H9 (cell line): ENCODE measurements around the gene PITRM1. TPM values are rescaled to one million over a fixed set of nuclear protein-coding genes. Genes with fewer than 3 reads are reported as not detected.
"Not testable (repeated sequence)": the region's sequence is repeated elsewhere in the genome, so short reads cannot be mapped to it uniquely, and the experiment has no call there.

Source experiments
- DNase-seq: peaks from one replicate; pipeline ENCODE4 v3.0.0-alpha.2; 2017
- H2AFZ ChIP-seq: one replicate; pipeline ENCODE4 v1.6.1; 2013; ENCODE audit warnings: mild to moderate bottlenecking, low read length, control low read depth, moderate library complexity
- H2AK5ac ChIP-seq: 2 replicates; pipeline ENCODE4 v1.6.1; 2013; ENCODE audit warnings: low read length, control low read depth, mixed read lengths; ENCODE audit not compliant: insufficient read length
- H2BK120ac ChIP-seq: one replicate; pipeline ENCODE4 v1.6.1; 2013; ENCODE audit warnings: low read depth, mild to moderate bottlenecking, low read length, control low read depth, inconsistent platforms; ENCODE audit not compliant: poor library complexity, severe bottlenecking
- H2BK12ac ChIP-seq: 2 replicates; pipeline ENCODE4 v1.6.1; 2013; ENCODE audit warnings: low read length, control low read depth, mixed read lengths, low read depth; ENCODE audit not compliant: insufficient read length
- H2BK15ac ChIP-seq: 2 replicates; pipeline ENCODE4 v1.6.1; 2013; ENCODE audit warnings: low read depth, low read length, control low read depth
- H2BK20ac ChIP-seq: one replicate; pipeline ENCODE4 v1.6.1; 2013; ENCODE audit warnings: low read depth, mild to moderate bottlenecking, low read length, control low read depth, inconsistent platforms; ENCODE audit not compliant: poor library complexity, severe bottlenecking
- H2BK5ac ChIP-seq: 2 replicates; pipeline ENCODE4 v1.6.1; 2013; ENCODE audit warnings: low read length, control low read depth, mixed read lengths; ENCODE audit not compliant: insufficient read length
- H3K14ac ChIP-seq: 2 replicates; pipeline ENCODE4 v1.6.1; 2013; ENCODE audit warnings: low read length, control low read depth; ENCODE audit not compliant: insufficient read depth
- H3K18ac ChIP-seq: 2 replicates; pipeline ENCODE4 v1.6.1; 2013; ENCODE audit warnings: low read depth, mild to moderate bottlenecking, mixed read lengths, low read length, control low read depth; ENCODE audit not compliant: insufficient read length
- H3K23ac ChIP-seq: 2 replicates; pipeline ENCODE4 v1.6.1; 2013; ENCODE audit warnings: low read length, control low read depth, mixed read lengths, low read depth; ENCODE audit not compliant: insufficient read length
- H3K23me2 ChIP-seq: 2 replicates; pipeline ENCODE4 v1.6.1; 2013; ENCODE audit warnings: low read depth, mild to moderate bottlenecking, mixed read lengths, low read length, control low read depth; ENCODE audit not compliant: insufficient read length, poor library complexity, severe bottlenecking
- H3K27ac ChIP-seq: 2 replicates; pipeline ENCODE4 v1.5.1; 2013; ENCODE audit warnings: low read length, control low read depth, mixed read lengths, low read depth; ENCODE audit not compliant: insufficient read length
- H3K27me3 ChIP-seq: 2 replicates; pipeline ENCODE4 v1.6.1; 2013; ENCODE audit warnings: low read length, control low read depth, inconsistent platforms; ENCODE audit not compliant: insufficient read depth
- H3K4ac ChIP-seq: 2 replicates; pipeline ENCODE4 v1.6.1; 2013; ENCODE audit warnings: low read depth, mild to moderate bottlenecking, control low read depth, inconsistent platforms, low read length, moderate library complexity
- H3K4me1 ChIP-seq: 2 replicates; pipeline ENCODE4 v1.6.1; 2013; ENCODE audit warnings: low read length, control low read depth, inconsistent platforms; ENCODE audit not compliant: insufficient read depth
- H3K4me2 ChIP-seq: 2 replicates; pipeline ENCODE4 v1.6.1; 2013; ENCODE audit warnings: low read length, control low read depth, mixed read lengths; ENCODE audit not compliant: insufficient read length, insufficient read depth
- H3K56ac ChIP-seq: 2 replicates; pipeline ENCODE4 v1.6.1; 2013; ENCODE audit warnings: low read depth, mild to moderate bottlenecking, mixed read lengths, low read length, control low read depth; ENCODE audit not compliant: insufficient read length
- H3K79me1 ChIP-seq: 2 replicates; pipeline ENCODE4 v1.6.1; 2013; ENCODE audit warnings: low read depth, mild to moderate bottlenecking, moderate library complexity, low read length, control low read depth, inconsistent platforms; ENCODE audit not compliant: insufficient read depth, poor library complexity, severe bottlenecking
- H3K79me2 ChIP-seq: 2 replicates; pipeline ENCODE4 v1.6.1; 2013; ENCODE audit warnings: low read length, control low read depth, inconsistent platforms; ENCODE audit not compliant: insufficient read depth
- H3K9ac ChIP-seq: 2 replicates; pipeline ENCODE4 v1.6.1; 2013; ENCODE audit warnings: low read length, control low read depth, mixed read lengths; ENCODE audit not compliant: insufficient read length; ENCODE audit errors: extremely low read depth
- H3K9me3 ChIP-seq: one replicate; pipeline ENCODE4 v1.6.1; 2013; ENCODE audit warnings: low read depth, low read length, inconsistent platforms; ENCODE audit not compliant: control insufficient read depth
- H3T11ph ChIP-seq: one replicate; pipeline ENCODE4 v1.6.1; 2013; ENCODE audit warnings: mild to moderate bottlenecking, low read length, control low read depth, inconsistent platforms
- H4K20me1 ChIP-seq: one replicate; pipeline ENCODE4 v1.6.1; 2013; ENCODE audit not compliant: control insufficient read depth, insufficient read length, insufficient read depth
- H4K5ac ChIP-seq: 2 replicates; pipeline ENCODE4 v1.6.1; 2013; ENCODE audit warnings: low read depth, mild to moderate bottlenecking, mixed read lengths, low read length, control low read depth; ENCODE audit not compliant: insufficient read length
- H4K8ac ChIP-seq: replicated peaks from 2 replicates; pipeline ENCODE4 v1.6.1; 2013; ENCODE audit warnings: low read length, control low read depth, mixed read lengths, low read depth; ENCODE audit not compliant: insufficient read length
- H4K91ac ChIP-seq: 2 replicates; pipeline ENCODE4 v1.6.1; 2013; ENCODE audit warnings: low read depth, mild to moderate bottlenecking, moderate library complexity, mixed read lengths, low read length, control low read depth; ENCODE audit not compliant: insufficient read length
- H3K27ac Mint-ChIP-seq, 3 experiments: 2 replicates in 2 of 3; 3 replicates in 1 of 3; pipeline ENCODE4 v1.8.0; 2020 to 2021; ENCODE audit warnings: mixed read lengths in 3 of 3, mild to moderate bottlenecking in 1 of 3, moderate library complexity in 1 of 3
- H3K27me3 Mint-ChIP-seq: 2 replicates; pipeline ENCODE4 v1.8.0; 2021; ENCODE audit warnings: low read depth, mild to moderate bottlenecking, moderate library complexity, mixed read lengths
- H3K36me3 Mint-ChIP-seq, 3 experiments: 2 replicates in 2 of 3; 3 replicates in 1 of 3; pipeline ENCODE4 v1.8.0; 2020 to 2021; ENCODE audit warnings: low read depth in 3 of 3, mixed read lengths in 3 of 3; ENCODE audit not compliant: insufficient read depth in 1 of 3
- H3K4me1 Mint-ChIP-seq, 2 experiments: 2 replicates each; pipeline ENCODE4 v1.8.0; 2020; ENCODE audit warnings: mixed read lengths in 2 of 2
- H3K4me3 Mint-ChIP-seq, 2 experiments: 2 replicates in 1 of 2; 3 replicates in 1 of 2; pipeline ENCODE4 v1.8.0; 2020 to 2021; ENCODE audit warnings: mild to moderate bottlenecking in 2 of 2, mixed read lengths in 2 of 2, moderate library complexity in 1 of 2
- H3K9me3 Mint-ChIP-seq, 2 experiments: 2 replicates in 1 of 2; 3 replicates in 1 of 2; pipeline ENCODE4 v1.8.0; 2020; ENCODE audit warnings: mild to moderate bottlenecking in 2 of 2, mixed read lengths in 2 of 2, moderate library complexity in 1 of 2
- WGBS: extraction: QIAGEN DNeasy Blood & Tissue Kit; methylation state at CpG from one replicate; pipeline ENCODE4 v1.1.7; 2013; ENCODE audit warnings: missing lambda C conversion rate, low lambda C conversion rate, mixed read lengths; ENCODE audit not compliant: insufficient read length; ENCODE audit errors: extremely low coverage; 5-methylcytosine and 5-hydroxymethylcytosine counted together
- total RNA-seq: library from RNA; stranded (reverse); gene quantifications from 2 replicates; pipeline ENCODE4 v1.2.1, GENCODE V29; 2021
- TF ChIP-seq, protein P1 (sequence below): fragments of 200-600 bp; sonication (generic); conservative IDR thresholded peaks from 3 replicates; pipeline ENCODE4 v1.8.0; 2021; ENCODE audit warnings: antibody characterized with exemption, mild to moderate bottlenecking

Gene PITRM1
- total RNA-seq, 1 experiment from 2014 or later, result 27.8 TPM

- Histone ChIP-seq H3K23me2 (no peaks in the 10 kb centered on the region), H3K9me3 (no peaks in the 10 kb centered on the region), H3K23ac (no peak overlapping the region), H4K5ac (no peak overlapping the region), H3K4ac (no peak overlapping the region), H3K27ac (no peak overlapping the region), H3T11ph (no peak overlapping the region), H3K9ac (no peak overlapping the region), H3K18ac (no peak overlapping the region), H2BK20ac (no peak overlapping the region), H3K4me2 (no peak overlapping the region), H4K91ac (no peak overlapping the region), H3K4me1 (no peaks in the 10 kb centered on the region), H3K27me3 (no peaks in the 10 kb centered on the region), H4K20me1 (no peaks in the 10 kb centered on the region), H2AFZ (no peak overlapping the region), H2BK120ac (no peak overlapping the region), H2BK5ac (no peak overlapping the region), H3K56ac (no peak overlapping the region), H2AK5ac (no peak overlapping the region), H2BK15ac (no peak overlapping the region), H3K14ac (no peak overlapping the region), H4K8ac (no peak overlapping the region), H3K79me2 (no peaks in the 10 kb centered on the region), H3K79me1 (no peaks in the 10 kb centered on the region), H2BK12ac (no peak overlapping the region)
- H3K4me1 Mint-ChIP-seq, result no peaks in the 10 kb centered on the region
- peak; percentile 50 for DNase-seq
- TF ChIP-seq, protein P1, sequence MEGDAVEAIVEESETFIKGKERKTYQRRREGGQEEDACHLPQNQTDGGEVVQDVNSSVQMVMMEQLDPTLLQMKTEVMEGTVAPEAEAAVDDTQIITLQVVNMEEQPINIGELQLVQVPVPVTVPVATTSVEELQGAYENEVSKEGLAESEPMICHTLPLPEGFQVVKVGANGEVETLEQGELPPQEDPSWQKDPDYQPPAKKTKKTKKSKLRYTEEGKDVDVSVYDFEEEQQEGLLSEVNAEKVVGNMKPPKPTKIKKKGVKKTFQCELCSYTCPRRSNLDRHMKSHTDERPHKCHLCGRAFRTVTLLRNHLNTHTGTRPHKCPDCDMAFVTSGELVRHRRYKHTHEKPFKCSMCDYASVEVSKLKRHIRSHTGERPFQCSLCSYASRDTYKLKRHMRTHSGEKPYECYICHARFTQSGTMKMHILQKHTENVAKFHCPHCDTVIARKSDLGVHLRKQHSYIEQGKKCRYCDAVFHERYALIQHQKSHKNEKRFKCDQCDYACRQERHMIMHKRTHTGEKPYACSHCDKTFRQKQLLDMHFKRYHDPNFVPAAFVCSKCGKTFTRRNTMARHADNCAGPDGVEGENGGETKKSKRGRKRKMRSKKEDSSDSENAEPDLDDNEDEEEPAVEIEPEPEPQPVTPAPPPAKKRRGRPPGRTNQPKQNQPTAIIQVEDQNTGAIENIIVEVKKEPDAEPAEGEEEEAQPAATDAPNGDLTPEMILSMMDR, result peak; percentile 62
- no peaks in the 10 kb centered on the region; a peak in 1 of 7 replicates for H3K36me3 Mint-ChIP-seq
- H3K27me3 Mint-ChIP-seq, result no peaks in the 10 kb centered on the region; the same call in 1 of the 2 replicates
- no CpG with 5 or more reads among the region's 10 CpGs for WGBS
- H3K9me3 Mint-ChIP-seq, result peaks cover 7 to 9% of the 10 kb centered on the region in 2 experiments; a peak in 3 of 5 replicates
- no peak overlapping the region for H3K4me3 Mint-ChIP-seq
- H3K27ac Mint-ChIP-seq, result no peak overlapping the region
Measured at GRCh38 chr10:3222068-3222467, 49.5 kb upstream of the PITRM1 start.

DNA sequence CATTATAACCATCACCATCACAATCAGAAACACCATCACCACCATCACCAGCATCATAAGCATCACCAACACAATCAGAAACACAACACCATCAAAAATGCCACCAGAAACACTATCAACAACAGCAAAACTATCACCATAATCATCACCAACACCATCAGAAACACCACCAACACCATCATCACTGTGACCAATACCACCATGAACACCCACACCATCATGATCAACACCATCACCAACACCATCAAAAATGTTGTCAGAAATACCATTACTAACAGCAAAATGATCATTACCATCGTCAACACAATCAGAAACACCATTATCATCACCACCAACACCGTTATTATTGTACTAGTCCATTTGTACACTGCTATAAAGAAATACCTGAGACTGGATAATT lies 49.0 kb upstream of the PITRM1 start:
- not testable (repeated sequence) for H3K27me3 Mint-ChIP-seq, H2AK5ac ChIP-seq, H3K27ac Mint-ChIP-seq, H3K4me3 Mint-ChIP-seq, H4K91ac ChIP-seq, H4K5ac ChIP-seq, H3K9ac ChIP-seq, H3K79me2 ChIP-seq, H3K4me1 Mint-ChIP-seq, H3T11ph ChIP-seq, H2BK20ac ChIP-seq, H3K18ac ChIP-seq, H3K27me3 ChIP-seq, H3K56ac ChIP-seq, H3K79me1 ChIP-seq, H3K4ac ChIP-seq, H3K9me3 Mint-ChIP-seq, H3K9me3 ChIP-seq, H3K4me1 ChIP-seq, H4K8ac ChIP-seq, H3K27ac ChIP-seq, H2BK12ac ChIP-seq, H3K14ac ChIP-seq, H2BK5ac ChIP-seq, H4K20me1 ChIP-seq, DNase-seq, H2BK15ac ChIP-seq, H3K23me2 ChIP-seq, H2AFZ ChIP-seq, H3K23ac ChIP-seq, H3K4me2 ChIP-seq, H3K36me3 Mint-ChIP-seq, H2BK120ac ChIP-seq
- WGBS, result no CpG with 5 or more reads among the region's 2 CpGs
